SU-DHL-6 (cell line): ENCODE measurements around the gene FRMPD4.

Source experiments
- H2AFZ ChIP-seq: fragments of 200-600 bp; sonication (generic); 2 replicates; pipeline ENCODE4 v1.6.1; 2014; ENCODE audit warnings: low read depth, mild to moderate bottlenecking, moderate library complexity, mixed read lengths, antibody characterized with exemption, low read length; ENCODE audit not compliant: severe bottlenecking
- H3F3A ChIP-seq: fragments of 200-600 bp; shearing (Covaris generic); 2 replicates; pipeline ENCODE4 v1.6.0; 2016; ENCODE audit warnings: antibody characterized with exemption, mild to moderate bottlenecking; ENCODE audit not compliant: insufficient read depth
- H3K27ac ChIP-seq: fragments of 200-600 bp; sonication (generic); 2 replicates; pipeline ENCODE4 v1.5.1; 2016; ENCODE audit warnings: low read depth, mild to moderate bottlenecking, low read length, moderate library complexity, mixed read lengths
- H3K27me3 ChIP-seq: fragments of 200-600 bp; sonication (generic), shearing (Covaris generic); 2 replicates; pipeline ENCODE4 v1.6.0; 2014; ENCODE audit warnings: mild to moderate bottlenecking, low read length
- H3K36me3 ChIP-seq: fragments of 200-600 bp; sonication (generic); 2 replicates; pipeline ENCODE4 v1.6.1; 2014; ENCODE audit warnings: mild to moderate bottlenecking, low read length, mixed read lengths
- H3K4me2 ChIP-seq: fragments of 300-600, 200-600 bp; shearing (Covaris generic), sonication (generic); 2 replicates; pipeline ENCODE4 v1.6.0; 2014; ENCODE audit warnings: low read length, low read depth, mild to moderate bottlenecking; ENCODE audit not compliant: poor library complexity, severe bottlenecking
- H3K4me3 ChIP-seq: fragments of 200-600 bp; sonication (generic); 2 replicates; pipeline ENCODE4 v1.5.1; 2014; ENCODE audit warnings: antibody characterized with exemption, low read length, mild to moderate bottlenecking, mixed read lengths; ENCODE audit not compliant: insufficient read depth, poor library complexity, severe bottlenecking
- H3K79me2 ChIP-seq: fragments of 200-600 bp; sonication (generic); 2 replicates; pipeline ENCODE4 v1.6.1; 2014; ENCODE audit warnings: mild to moderate bottlenecking, low read length, moderate library complexity; ENCODE audit not compliant: insufficient read depth
- H3K9ac ChIP-seq: fragments of 200-600 bp; sonication (generic); 2 replicates; pipeline ENCODE4 v1.7.0; 2014; ENCODE audit warnings: mild to moderate bottlenecking, low read length
- H3K9me2 ChIP-seq: fragments of 200-600 bp; sonication (generic); replicated peaks from 2 replicates; pipeline ENCODE4 v1.6.1; 2014; ENCODE audit warnings: low read length; ENCODE audit not compliant: insufficient read depth
- H3K9me3 ChIP-seq: fragments of 200-600 bp; sonication (generic); 2 replicates; pipeline ENCODE4 v1.6.1; 2014; ENCODE audit warnings: low read length, mixed read lengths; ENCODE audit not compliant: insufficient read depth
- H4K20me1 ChIP-seq: fragments of 200-600 bp; sonication (generic); 2 replicates; pipeline ENCODE4 v1.6.1; 2014; ENCODE audit warnings: low read depth, mild to moderate bottlenecking, antibody characterized with exemption, low read length, moderate library complexity, mixed read lengths
- EZH2phosphoT487 ChIP-seq: fragments of 200-600 bp; sonication (generic), shearing (Covaris generic); conservative IDR thresholded peaks from 2 replicates; pipeline ENCODE4 v1.6.1; 2018; ENCODE audit warnings: mild to moderate bottlenecking, antibody characterized with exemption, low read length, moderate library complexity, mixed read lengths
- TF ChIP-seq, protein P1 (sequence below): fragments of 200-600 bp; sonication (generic); IDR thresholded peaks from one replicate; pipeline ENCODE4 v1.5.1; 2017; ENCODE audit warnings: antibody characterized with exemption, mild to moderate bottlenecking, low read length, moderate library complexity; ENCODE audit not compliant: insufficient read depth, poor library complexity, severe bottlenecking

Gene FRMPD4

GRCh38 chrX:12236156-12236555 lies 97.9 kb downstream of the FRMPD4 start:
- Histone ChIP-seq H3K36me3 (no peaks in the 10 kb centered on the region), H3K9ac (no peak overlapping the region), H3F3A (no peaks in the 10 kb centered on the region), H3K27me3 (no peaks in the 10 kb centered on the region), H4K20me1 (no peaks in the 10 kb centered on the region), H3K27ac (no peak overlapping the region), H3K4me2 (no peak overlapping the region), H3K9me3 (no peaks in the 10 kb centered on the region), H3K9me2 (no peaks in the 10 kb centered on the region), H3K79me2 (no peaks in the 10 kb centered on the region), H3K4me3 (no peak overlapping the region), H2AFZ (no peak overlapping the region)
- TF ChIP-seq, protein P1, sequence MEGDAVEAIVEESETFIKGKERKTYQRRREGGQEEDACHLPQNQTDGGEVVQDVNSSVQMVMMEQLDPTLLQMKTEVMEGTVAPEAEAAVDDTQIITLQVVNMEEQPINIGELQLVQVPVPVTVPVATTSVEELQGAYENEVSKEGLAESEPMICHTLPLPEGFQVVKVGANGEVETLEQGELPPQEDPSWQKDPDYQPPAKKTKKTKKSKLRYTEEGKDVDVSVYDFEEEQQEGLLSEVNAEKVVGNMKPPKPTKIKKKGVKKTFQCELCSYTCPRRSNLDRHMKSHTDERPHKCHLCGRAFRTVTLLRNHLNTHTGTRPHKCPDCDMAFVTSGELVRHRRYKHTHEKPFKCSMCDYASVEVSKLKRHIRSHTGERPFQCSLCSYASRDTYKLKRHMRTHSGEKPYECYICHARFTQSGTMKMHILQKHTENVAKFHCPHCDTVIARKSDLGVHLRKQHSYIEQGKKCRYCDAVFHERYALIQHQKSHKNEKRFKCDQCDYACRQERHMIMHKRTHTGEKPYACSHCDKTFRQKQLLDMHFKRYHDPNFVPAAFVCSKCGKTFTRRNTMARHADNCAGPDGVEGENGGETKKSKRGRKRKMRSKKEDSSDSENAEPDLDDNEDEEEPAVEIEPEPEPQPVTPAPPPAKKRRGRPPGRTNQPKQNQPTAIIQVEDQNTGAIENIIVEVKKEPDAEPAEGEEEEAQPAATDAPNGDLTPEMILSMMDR = no peak
- TF ChIP-seq EZH2phosphoT487 = no peak

DNA sequence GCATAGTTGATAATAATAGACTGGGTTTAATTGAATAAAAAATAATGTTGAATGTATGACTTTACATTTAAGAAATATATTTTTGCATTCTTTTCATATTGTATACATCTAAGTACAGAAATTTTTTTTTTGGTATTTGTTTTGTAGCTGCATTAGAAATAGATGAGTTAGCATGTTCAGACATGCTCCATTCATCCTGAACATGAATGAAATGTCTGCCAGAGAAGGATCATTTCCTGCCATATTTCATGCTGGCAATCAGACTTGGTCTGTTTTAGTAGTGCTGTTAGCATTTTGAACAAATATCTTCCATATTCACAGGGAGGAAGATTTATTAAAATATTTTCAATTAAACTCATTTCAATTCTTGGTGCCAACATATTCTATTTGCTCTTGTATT lies 98.9 kb downstream of the FRMPD4 start:
- H3K27me3 ChIP-seq = no peaks in the 10 kb centered on the region
- H3K36me3 ChIP-seq = no peaks in the 10 kb centered on the region
- H3K9me3 ChIP-seq = no peaks in the 10 kb centered on the region
- no peak overlapping the region for H2AFZ ChIP-seq
- no peaks in the 10 kb centered on the region for H4K20me1 ChIP-seq
- H3K4me3 ChIP-seq = no peak overlapping the region
- no peaks in the 10 kb centered on the region for H3K9me2 ChIP-seq
- H3K27ac ChIP-seq = no peak overlapping the region
- H3K9ac ChIP-seq = no peak overlapping the region
- no peak overlapping the region for H3K4me2 ChIP-seq
- no peak for TF ChIP-seq EZH2phosphoT487
- TF ChIP-seq, protein P1 = no peak
- H3F3A ChIP-seq = no peaks in the 10 kb centered on the region
- no peaks in the 10 kb centered on the region for H3K79me2 ChIP-seq

GRCh38 chrX:12237771-12238170 lies 99.5 kb downstream of the FRMPD4 start:
- Histone ChIP-seq H3K9me3 (no peaks in the 10 kb centered on the region), H4K20me1 (no peaks in the 10 kb centered on the region), H3K4me2 (no peak overlapping the region), H3F3A (no peaks in the 10 kb centered on the region), H3K4me3 (no peak overlapping the region), H3K79me2 (no peaks in the 10 kb centered on the region), H2AFZ (no peak overlapping the region), H3K36me3 (no peaks in the 10 kb centered on the region), H3K27ac (no peak overlapping the region), H3K9ac (no peak overlapping the region), H3K27me3 (no peaks in the 10 kb centered on the region), H3K9me2 (no peaks in the 10 kb centered on the region)
- TF ChIP-seq, protein P1 = no peak
- no peak for TF ChIP-seq EZH2phosphoT487
